ENCODE measurements around the gene VIPR2. TPM values are rescaled to one million over a fixed set of nuclear protein-coding genes. Genes with fewer than 3 reads are reported as not detected.
A peak's percentile ranks its signal among the peaks of the same experiment; 100 is the strongest.

Gene VIPR2
- total and polyA plus RNA-seq, 7 experiments from 2014 or later, result 0.27 to 1.3 (median 0.98) TPM; not detected in 4

DNA sequence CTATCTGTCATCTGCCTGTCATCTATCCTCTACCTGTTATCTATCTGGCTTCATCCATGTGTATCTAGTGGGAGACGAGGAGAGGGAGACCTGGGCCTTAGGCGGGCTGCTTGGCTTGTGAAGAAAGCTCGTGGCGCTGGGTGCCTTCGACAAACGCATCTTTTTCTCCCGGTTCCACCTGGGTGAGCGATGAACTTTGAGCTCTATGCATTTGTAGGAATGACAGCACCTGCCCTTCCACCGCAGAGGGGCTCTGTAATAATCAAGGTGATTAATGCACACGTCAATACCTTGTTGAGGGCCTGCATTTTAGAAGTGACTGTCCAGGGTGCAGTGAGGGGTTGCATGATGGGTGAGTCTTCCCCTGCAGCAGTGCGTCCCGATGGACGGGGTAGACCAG, 2.6 kb upstream of the VIPR2 start:
- peaks cover 5 to 11% of the 10 kb centered on the region in 2 donors for H3K27me3 ChIP-seq (ENCODE audit: control insufficient read depth in 2 of 2, insufficient read depth in 2 of 2, low read length in 2 of 2)
- H3K9me3 ChIP-seq (ENCODE audit: control insufficient read depth in 2 of 3, low read length in 3 of 3), result no peaks in the 10 kb centered on the region
- ATAC-seq (no peak), DNase-seq (no peak)
- no peaks in the 10 kb centered on the region for H3K36me3 ChIP-seq (ENCODE audit: control insufficient read depth in 2 of 3, insufficient read depth in 3 of 3, low read length in 3 of 3)
- no peak overlapping the region for H3K27ac ChIP-seq (ENCODE audit: low read depth, low read length)
- Mint-ChIP-seq H3K4me3 (no peak overlapping the region), H3K36me3 (no peaks in the 10 kb centered on the region), H3K9me3 (peaks cover 0 to 2% (median 0%) of the 10 kb centered on the region in 11 donors), H3K27me3 (peaks cover 13 to 23% (median 13%) of the 10 kb centered on the region in 5 donors), H3K27ac (no peak overlapping the region), H3K4me1 (peaks cover 0 to 14% (median 6%) of the 10 kb centered on the region in 7 donors)
- POLR2A ChIA-PET, result no interaction called here
- intact Hi-C loops (cut with micrococcal nuclease), result loop anchor here in 1 of 2 donors (5.0 kb wide), 2 partner anchors 50 to 95 kb away; no protein-coding TSS in a partner anchor
- CTCF ChIA-PET, result no interaction called here
- no peak overlapping the region for H3K4me3 ChIP-seq (ENCODE audit: low read length)
- peaks cover 0 to 8% of the 10 kb centered on the region in 2 donors for H3K4me1 ChIP-seq (ENCODE audit: control insufficient read depth in 2 of 2, insufficient read depth in 2 of 2, low read length in 2 of 2)

DNA sequence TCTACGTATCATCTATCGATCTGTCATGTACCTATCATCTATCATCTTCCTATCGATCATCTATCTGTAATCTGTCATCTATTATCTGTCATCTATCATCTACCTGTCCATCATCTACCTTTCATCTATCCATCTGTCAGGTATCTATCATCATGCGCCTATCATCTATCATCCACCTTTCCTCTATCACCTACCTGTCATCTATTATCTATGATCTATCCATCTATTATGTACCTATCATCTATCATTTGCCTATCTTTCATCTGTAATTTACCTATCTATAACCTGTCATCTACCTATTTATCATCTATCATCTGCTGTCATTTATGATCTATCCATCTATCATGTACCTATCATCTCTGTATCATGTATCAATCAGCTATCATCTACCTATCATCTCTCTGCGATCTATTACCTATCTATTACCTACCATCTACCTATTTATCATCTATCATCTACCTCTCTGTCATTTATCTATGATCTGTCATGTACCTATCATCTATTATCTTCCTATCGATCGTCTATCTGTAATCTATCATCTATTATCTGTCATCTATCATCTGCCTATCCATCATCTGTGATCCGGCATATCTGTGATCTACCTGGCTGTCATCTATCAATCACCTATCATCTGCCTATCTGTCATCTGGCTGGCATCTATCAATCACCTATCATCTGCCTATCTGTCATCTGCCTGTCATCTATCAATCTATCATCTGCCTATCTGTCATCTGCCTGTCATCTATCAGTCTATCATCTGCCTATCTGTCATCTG, 1.6 kb upstream of the VIPR2 start:
- Mint-ChIP-seq H3K36me3 (no peaks in the 10 kb centered on the region), H3K4me3 (no peak overlapping the region), H3K9me3 (peaks cover 0 to 2% (median 0%) of the 10 kb centered on the region in 11 donors), H3K27me3 (peaks cover 19 to 29% (median 20%) of the 10 kb centered on the region in 5 donors), H3K4me1 (peaks cover 0 to 14% (median 6%) of the 10 kb centered on the region in 7 donors), H3K27ac (no peak overlapping the region)
- POLR2A ChIA-PET, result no interaction called here
- CTCF ChIA-PET, result no interaction called here
- peaks cover 5 to 11% of the 10 kb centered on the region in 2 donors for H3K27me3 ChIP-seq (ENCODE audit: control insufficient read depth in 2 of 2, insufficient read depth in 2 of 2, low read length in 2 of 2)
- H3K36me3 ChIP-seq (ENCODE audit: control insufficient read depth in 2 of 3, insufficient read depth in 3 of 3, low read length in 3 of 3), result no peaks in the 10 kb centered on the region
- intact Hi-C loops (cut with micrococcal nuclease), result loop anchor here in 1 of 2 donors (5.0 kb wide), 2 partner anchors 51 to 94 kb away; no protein-coding TSS in a partner anchor
- DNase-seq (no peak), ATAC-seq (no peak)
- no peak overlapping the region for H3K27ac ChIP-seq (ENCODE audit: low read depth, low read length)
- no peaks in the 10 kb centered on the region for H3K9me3 ChIP-seq (ENCODE audit: control insufficient read depth in 2 of 3, low read length in 3 of 3)
- peaks cover 0 to 8% of the 10 kb centered on the region in 2 donors for H3K4me1 ChIP-seq (ENCODE audit: control insufficient read depth in 2 of 2, insufficient read depth in 2 of 2, low read length in 2 of 2)
- H3K4me3 ChIP-seq (ENCODE audit: low read length), result no peak overlapping the region

DNA sequence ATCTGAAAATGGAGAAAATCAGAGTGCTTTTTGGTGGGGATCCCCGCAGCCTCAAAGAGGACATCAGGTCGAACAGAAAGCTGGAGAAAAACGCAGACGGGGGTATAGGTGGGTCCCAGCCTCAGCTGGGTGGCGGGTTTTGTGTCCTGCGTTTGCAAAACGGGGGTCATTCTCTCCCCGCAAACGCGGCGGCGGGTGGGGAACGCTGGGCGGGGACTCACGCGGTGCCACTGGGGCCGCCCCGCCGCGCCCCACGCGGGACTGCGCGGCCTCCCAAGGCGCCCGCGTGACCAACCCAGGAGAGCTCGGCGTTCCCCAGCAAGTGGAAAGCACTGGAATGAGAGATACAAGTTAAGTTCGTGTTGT, 806 bp upstream of the VIPR2 start:
- H3K27me3 Mint-ChIP-seq, result peaks cover 22 to 32% (median 28%) of the 10 kb centered on the region in 5 donors
- H3K9me3 ChIP-seq (ENCODE audit: control insufficient read depth in 2 of 3, low read length in 3 of 3), result no peaks in the 10 kb centered on the region
- ChIA-PET CTCF (no interaction called here), POLR2A (no interaction called here)
- H3K27ac ChIP-seq (ENCODE audit: low read depth, low read length), result no peak overlapping the region
- DNase-seq (no peak), ATAC-seq (no peak)
- no peaks in the 10 kb centered on the region for H3K36me3 ChIP-seq (ENCODE audit: control insufficient read depth in 2 of 3, insufficient read depth in 3 of 3, low read length in 3 of 3)
- no peak overlapping the region for H3K27ac Mint-ChIP-seq
- H3K9me3 Mint-ChIP-seq, result peaks cover 0 to 2% (median 0%) of the 10 kb centered on the region in 11 donors
- H3K27me3 ChIP-seq (ENCODE audit: control insufficient read depth in 2 of 2, insufficient read depth in 2 of 2, low read length in 2 of 2), result peaks cover 5 to 11% of the 10 kb centered on the region in 2 donors
- intact Hi-C loops (cut with micrococcal nuclease), result loop anchor here in 1 of 2 donors (5.0 kb wide), 2 partner anchors 52 to 93 kb away; no protein-coding TSS in a partner anchor
- peaks cover 0 to 8% of the 10 kb centered on the region in 2 donors for H3K4me1 ChIP-seq (ENCODE audit: control insufficient read depth in 2 of 2, insufficient read depth in 2 of 2, low read length in 2 of 2)
- H3K4me3 Mint-ChIP-seq, result peak overlapping the region in 9 of 10 donors; percentile 32 to 83 (median 59)
- H3K4me3 ChIP-seq (ENCODE audit: low read length), result no peak overlapping the region
- H3K4me1 Mint-ChIP-seq, result peaks cover 0 to 14% (median 6%) of the 10 kb centered on the region in 7 donors
- H3K36me3 Mint-ChIP-seq, result no peaks in the 10 kb centered on the region

DNA sequence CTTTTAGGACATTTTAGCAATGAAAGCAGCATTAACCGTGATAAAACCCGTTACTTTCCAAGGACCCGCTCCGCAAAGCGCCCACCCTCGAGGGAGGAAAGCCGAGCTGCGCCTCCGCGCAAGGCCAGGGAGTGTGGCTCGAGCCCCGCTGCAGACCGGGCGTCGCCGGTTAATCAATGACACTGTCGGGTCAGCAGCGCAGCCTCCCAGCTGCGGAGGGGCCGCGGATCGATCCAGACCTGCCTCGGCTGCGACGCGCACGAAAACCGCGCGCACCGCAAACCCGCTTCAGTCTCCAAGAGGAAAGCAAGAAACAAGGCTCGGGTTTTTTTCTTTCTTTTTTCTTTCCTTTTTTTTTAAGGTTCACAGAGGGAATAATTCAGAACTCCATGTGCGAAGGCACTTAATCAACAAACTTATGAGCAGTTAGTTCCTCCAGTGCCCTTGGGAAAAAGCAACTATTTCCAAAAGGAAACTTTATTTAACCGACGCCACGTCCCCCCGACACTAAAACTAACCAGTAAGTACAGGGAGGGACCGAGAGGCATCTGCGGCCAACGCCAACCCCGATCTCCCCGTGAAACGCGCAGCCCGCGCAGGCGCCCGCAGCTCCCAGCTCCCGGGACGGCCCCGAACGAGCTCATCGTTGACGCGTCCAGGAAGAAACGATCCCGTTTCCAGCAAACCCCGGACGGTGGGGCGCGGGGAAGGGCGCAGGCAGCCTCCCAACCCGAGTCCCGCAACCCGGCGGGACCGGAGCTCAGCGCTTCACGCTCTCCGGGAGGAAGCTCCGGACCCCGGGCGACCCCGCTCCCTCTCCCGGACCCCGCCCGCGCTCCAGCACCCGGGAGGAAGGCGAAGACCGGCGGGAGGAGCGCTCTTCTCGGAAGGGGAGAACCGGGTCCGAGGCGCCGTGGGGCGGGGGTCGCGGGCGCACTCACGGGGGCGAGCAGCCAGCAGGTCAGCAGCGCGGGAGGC, 598 bp downstream of the VIPR2 start:
- Histone ChIP-seq H3K27ac (ENCODE audit: low read depth, low read length) (no peak overlapping the region), H3K9me3 (ENCODE audit: control insufficient read depth in 2 of 3, low read length in 3 of 3) (no peaks in the 10 kb centered on the region), H3K4me3 (ENCODE audit: low read length) (peak overlapping the region; percentile 43), H3K27me3 (ENCODE audit: control insufficient read depth in 2 of 2, insufficient read depth in 2 of 2, low read length in 2 of 2) (peaks cover 5 to 11% of the 10 kb centered on the region in 2 donors), H3K4me1 (ENCODE audit: control insufficient read depth in 2 of 2, insufficient read depth in 2 of 2, low read length in 2 of 2) (peaks cover 0 to 8% of the 10 kb centered on the region in 2 donors), H3K36me3 (ENCODE audit: control insufficient read depth in 2 of 3, insufficient read depth in 3 of 3, low read length in 3 of 3) (no peaks in the 10 kb centered on the region)
- ATAC-seq (no peak), DNase-seq (peak in 1 of 9 donors; percentile 41)
- intact Hi-C loops (cut with micrococcal nuclease), result no loop called here
- POLR2A ChIA-PET, result no interaction called here
- Mint-ChIP-seq H3K27ac (no peak overlapping the region), H3K4me1 (peaks cover 0 to 14% (median 6%) of the 10 kb centered on the region in 7 donors), H3K4me3 (peak overlapping the region in 9 of 10 donors; percentile 53 to 79 (median 68)), H3K27me3 (peaks cover 25 to 40% (median 32%) of the 10 kb centered on the region in 5 donors), H3K9me3 (peaks cover 0 to 2% (median 0%) of the 10 kb centered on the region in 11 donors), H3K36me3 (no peaks in the 10 kb centered on the region)
- CTCF ChIA-PET, result no interaction called here

DNA sequence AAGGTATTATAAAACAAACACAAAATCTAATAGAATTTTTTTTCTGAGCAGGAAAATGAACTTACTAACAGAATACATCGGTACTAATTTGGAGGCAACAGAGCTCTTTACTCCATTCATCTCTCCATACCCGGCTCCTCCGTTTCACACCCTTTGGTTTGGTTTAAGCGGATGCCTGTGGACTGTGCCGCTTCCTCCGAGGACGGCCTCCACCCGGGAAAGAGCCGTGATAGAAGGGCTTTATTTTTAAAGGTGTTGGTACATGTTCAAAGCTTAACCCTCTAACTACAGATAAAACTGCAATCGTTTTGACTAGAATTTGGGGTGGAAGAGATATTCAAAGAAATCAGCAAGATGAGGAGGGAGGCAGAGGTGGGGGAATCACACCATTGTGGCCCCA, 1.9 kb downstream of the VIPR2 start:
- peaks cover 0 to 2% (median 0%) of the 10 kb centered on the region in 11 donors for H3K9me3 Mint-ChIP-seq
- H3K27ac Mint-ChIP-seq, result no peak overlapping the region
- H3K36me3 Mint-ChIP-seq, result no peaks in the 10 kb centered on the region
- ChIA-PET CTCF (no interaction called here), POLR2A (no interaction called here)
- Histone ChIP-seq H3K9me3 (ENCODE audit: control insufficient read depth in 2 of 3, low read length in 3 of 3) (no peaks in the 10 kb centered on the region), H3K36me3 (ENCODE audit: control insufficient read depth in 2 of 3, insufficient read depth in 3 of 3, low read length in 3 of 3) (no peaks in the 10 kb centered on the region), H3K4me1 (ENCODE audit: control insufficient read depth in 2 of 2, insufficient read depth in 2 of 2, low read length in 2 of 2) (peaks cover 0 to 8% of the 10 kb centered on the region in 2 donors), H3K4me3 (ENCODE audit: low read length) (no peak overlapping the region), H3K27ac (ENCODE audit: low read depth, low read length) (no peak overlapping the region), H3K27me3 (ENCODE audit: control insufficient read depth in 2 of 2, insufficient read depth in 2 of 2, low read length in 2 of 2) (peaks cover 5 to 11% of the 10 kb centered on the region in 2 donors)
- H3K4me3 Mint-ChIP-seq, result peak overlapping the region in 5 of 10 donors; percentile 12 to 74 (median 65)
- no peak for ATAC-seq
- H3K27me3 Mint-ChIP-seq, result peaks cover 27 to 45% (median 34%) of the 10 kb centered on the region in 5 donors
- peaks cover 0 to 14% (median 6%) of the 10 kb centered on the region in 7 donors for H3K4me1 Mint-ChIP-seq
- intact Hi-C loops (cut with micrococcal nuclease), result no loop called here
- DNase-seq, result no peak

DNA sequence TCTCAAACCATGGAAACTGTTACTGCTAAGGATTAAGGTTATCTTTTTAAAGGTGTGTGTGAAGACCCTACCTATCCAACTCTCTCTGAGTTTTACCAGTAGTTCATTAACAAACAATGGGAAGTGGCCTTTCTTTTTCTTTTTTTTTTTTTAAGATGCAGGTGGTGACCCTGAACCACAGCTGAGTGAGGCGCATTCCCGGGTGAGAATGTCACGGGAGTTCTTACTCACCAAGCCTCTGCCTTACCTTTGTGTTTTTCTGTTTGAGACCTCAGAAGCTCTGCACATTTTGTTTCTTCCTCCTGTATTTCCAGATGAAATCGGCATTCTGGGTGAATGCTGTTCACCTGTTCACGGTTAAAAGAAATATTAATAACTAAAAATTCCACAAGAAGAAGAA, 2.5 kb downstream of the VIPR2 start:
- Mint-ChIP-seq H3K4me3 (no peak overlapping the region), H3K9me3 (peaks cover 0 to 2% (median 0%) of the 10 kb centered on the region in 11 donors), H3K27ac (no peak overlapping the region), H3K27me3 (peaks cover 27 to 46% (median 35%) of the 10 kb centered on the region in 5 donors), H3K36me3 (no peaks in the 10 kb centered on the region), H3K4me1 (peaks cover 0 to 14% (median 6%) of the 10 kb centered on the region in 7 donors)
- Histone ChIP-seq H3K27me3 (ENCODE audit: control insufficient read depth in 2 of 2, insufficient read depth in 2 of 2, low read length in 2 of 2) (peaks cover 5 to 11% of the 10 kb centered on the region in 2 donors), H3K4me1 (ENCODE audit: control insufficient read depth in 2 of 2, insufficient read depth in 2 of 2, low read length in 2 of 2) (peaks cover 0 to 8% of the 10 kb centered on the region in 2 donors), H3K27ac (ENCODE audit: low read depth, low read length) (no peak overlapping the region), H3K4me3 (ENCODE audit: low read length) (no peak overlapping the region), H3K9me3 (ENCODE audit: control insufficient read depth in 2 of 3, low read length in 3 of 3) (no peaks in the 10 kb centered on the region), H3K36me3 (ENCODE audit: control insufficient read depth in 2 of 3, insufficient read depth in 3 of 3, low read length in 3 of 3) (no peaks in the 10 kb centered on the region)
- CTCF ChIA-PET, result no interaction called here
- ATAC-seq (no peak), DNase-seq (no peak)
- POLR2A ChIA-PET, result no interaction called here
- intact Hi-C loops (cut with micrococcal nuclease), result no loop called here
